ENCODE data around the gene RNASE3.
"Not testable (repeated sequence)": the region's sequence is repeated elsewhere in the genome, so short reads cannot be mapped to it uniquely, and the experiment has no call there.

RNASE3 gene

DNA sequence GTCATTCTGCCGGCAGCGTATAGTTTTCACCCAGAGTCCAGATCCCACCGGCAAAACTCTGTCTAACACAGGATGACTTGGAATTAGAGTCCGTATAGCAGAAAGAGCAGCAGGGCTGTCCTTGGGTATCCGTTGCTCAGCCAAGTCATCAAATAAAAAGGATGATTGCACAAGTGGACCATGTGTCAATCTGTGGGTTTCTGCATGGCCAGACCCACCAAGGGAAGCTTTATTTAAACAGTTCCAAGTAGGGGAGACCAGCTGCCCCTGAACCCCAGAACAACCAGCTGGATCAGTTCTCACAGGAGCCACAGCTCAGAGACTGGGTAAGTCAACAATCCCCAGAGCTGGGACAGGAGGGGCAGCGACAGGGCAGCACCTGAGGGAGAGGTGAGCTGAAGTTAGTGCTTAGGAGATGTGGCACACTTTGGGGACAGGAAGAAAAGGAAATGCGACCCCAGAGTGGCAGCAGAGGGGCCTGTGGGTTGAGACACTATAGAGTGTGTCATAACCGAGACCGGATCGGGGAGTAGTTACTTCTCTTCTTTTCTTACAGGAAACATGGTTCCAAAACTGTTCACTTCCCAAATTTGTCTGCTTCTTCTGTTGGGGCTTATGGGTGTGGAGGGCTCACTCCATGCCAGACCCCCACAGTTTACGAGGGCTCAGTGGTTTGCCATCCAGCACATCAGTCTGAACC lies at the start of gene RNASE3:
TSS of gene RNASE3 (plus strand) at position 260 of the 700 bp plus-strand sequence. CDS start at position 562, 302 bp downstream.
- DNase-seq: not testable (repeated sequence)

DNA sequence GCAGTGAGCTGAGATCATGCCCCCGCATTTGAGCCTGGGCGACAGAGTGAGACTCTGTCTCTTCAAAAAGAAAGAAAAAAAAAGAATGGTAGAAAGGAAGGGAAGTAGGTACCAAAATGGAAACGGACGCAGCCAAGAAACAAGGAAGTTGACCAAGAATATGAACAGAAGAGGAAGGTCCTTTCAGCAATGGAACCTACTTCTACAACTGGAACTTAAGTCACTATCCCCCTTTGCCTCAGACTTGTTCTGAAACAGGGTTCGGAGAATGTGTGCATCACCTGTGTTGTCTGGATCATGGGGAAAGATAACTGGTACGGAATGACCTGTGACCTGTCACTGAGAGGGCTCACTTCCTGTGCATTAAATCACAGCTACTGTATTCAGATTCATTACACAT lies 44.6 kb upstream of the RNASE3 start:
- no peak for DNase-seq

DNA sequence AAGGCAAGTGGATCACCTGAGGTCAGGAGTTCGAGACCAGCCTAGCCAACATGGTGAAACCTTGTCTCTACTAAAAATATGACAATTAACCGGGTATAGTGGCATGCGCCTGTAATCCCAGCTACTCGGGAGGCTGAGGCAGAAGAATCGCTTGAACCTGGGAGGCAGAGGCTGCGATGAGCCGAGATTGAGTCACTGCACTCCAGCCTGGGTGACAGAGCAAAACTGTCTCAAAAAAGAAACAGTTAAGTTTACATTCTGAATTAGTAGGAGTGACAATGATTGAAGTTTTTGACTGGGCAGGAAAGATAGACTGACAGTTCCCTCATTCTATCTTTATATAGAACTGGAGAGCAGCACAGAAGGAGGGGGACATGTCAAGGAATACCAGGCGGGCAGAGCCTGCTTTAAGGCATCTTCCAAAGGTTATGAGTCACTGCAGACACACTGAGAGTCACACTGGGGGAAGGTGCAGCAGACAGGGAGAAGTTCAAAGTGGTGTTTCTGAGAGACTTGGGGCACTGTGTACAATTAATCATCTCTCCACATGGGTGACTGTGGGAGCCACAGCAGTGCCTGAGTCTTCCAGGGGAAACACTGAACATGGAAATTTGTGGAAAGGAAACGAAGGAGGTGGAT lies 42.8 kb upstream of the RNASE3 start:
- no peak for DNase-seq

GRCh38 chr14:20848955-20849570 lies 42.1 kb upstream of the RNASE3 start:
- DNase-seq: no peak

- no peak for DNase-seq
These were observed 38.1 kb upstream of the RNASE3 start for GRCh38 chr14:20853042-20853441.

DNA sequence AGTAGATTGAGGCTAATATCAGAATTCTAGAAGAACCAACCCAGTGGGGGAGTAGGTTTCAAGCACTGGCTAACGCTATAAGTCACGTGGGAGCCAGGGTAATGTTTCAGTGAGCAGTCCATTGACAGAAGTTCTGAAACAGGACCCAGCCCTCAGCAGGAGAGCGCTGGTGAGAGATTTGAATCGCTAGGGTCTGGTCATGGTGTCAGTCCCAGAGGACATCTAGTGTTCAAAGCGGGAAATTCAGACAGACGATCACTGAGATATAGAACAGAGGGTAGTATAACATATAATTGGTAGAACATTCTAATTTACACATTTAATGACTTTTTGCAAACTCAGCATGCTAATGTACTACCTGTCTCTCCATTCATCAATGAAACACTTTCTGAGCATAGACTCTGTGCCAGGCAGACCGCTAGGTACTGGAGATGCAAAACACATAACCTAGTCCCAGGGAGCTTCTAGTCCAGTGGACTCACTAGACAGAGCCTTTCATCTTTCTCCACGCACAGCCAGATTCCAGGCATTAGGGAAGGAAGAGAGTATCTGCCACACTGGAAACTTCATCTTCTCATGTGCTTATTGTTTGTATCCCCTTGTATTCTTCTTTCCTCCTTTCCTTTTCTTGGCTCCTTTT lies 35.4 kb upstream of the RNASE3 start:
- DNase-seq: peak; percentile 14 to 22

- DNase-seq: no peak
These were observed 34.0 kb upstream of the RNASE3 start for GRCh38 chr14:20857207-20857606.

- peak; percentile 55 to 74 for DNase-seq
These were observed 33.4 kb upstream of the RNASE3 start for GRCh38 chr14:20857630-20858261.

GRCh38 chr14:20866194-20866593 lies 25.0 kb upstream of the RNASE3 start:
- no peak for DNase-seq

DNA sequence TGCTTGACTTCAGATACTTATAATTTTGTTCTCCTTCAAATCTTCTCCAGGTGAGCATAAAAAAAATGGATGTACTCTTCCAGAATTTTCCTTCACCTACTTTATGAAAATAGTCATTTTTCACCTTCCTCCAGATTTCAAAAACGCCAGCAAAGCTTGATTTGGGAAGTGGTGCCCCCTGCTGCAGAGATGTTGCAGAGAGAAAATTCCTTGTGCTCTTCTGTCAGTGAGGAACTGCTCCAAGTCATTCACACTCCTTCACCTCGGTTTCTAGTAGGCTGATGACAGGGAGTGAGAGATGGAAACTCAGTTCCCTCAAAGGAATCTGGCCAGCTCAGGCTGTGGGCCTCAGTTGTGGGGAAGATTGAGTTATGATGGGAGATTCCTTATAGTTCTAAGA lies 24.2 kb upstream of the RNASE3 start:
- DNase-seq: no peak

- peak; percentile 59 to 72 for DNase-seq
These were observed 17.6 kb upstream of the RNASE3 start for GRCh38 chr14:20873370-20874177.

DNA sequence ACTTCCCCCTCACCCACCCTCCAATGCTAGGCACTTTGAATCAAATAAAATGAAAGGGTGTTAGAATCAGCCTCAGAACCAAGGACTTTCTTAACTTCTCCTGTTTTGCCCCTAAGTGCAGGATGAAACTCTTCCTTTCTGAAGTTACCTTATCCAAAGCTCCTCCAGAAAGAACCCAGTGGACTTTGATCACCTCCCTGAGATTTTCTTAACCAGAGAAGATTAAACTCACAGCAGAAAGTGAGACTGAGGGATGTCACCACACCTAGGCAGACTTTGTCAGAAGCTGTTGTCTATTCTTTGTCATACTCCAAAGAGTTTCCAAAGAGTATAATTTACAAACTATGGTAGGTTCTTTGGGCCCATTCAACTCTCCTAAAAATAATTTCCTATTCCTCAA lies 14.2 kb upstream of the RNASE3 start:
- no peak for DNase-seq

GRCh38 chr14:20878695-20879094 lies 12.5 kb upstream of the RNASE3 start:
- DNase-seq: no peak

DNA sequence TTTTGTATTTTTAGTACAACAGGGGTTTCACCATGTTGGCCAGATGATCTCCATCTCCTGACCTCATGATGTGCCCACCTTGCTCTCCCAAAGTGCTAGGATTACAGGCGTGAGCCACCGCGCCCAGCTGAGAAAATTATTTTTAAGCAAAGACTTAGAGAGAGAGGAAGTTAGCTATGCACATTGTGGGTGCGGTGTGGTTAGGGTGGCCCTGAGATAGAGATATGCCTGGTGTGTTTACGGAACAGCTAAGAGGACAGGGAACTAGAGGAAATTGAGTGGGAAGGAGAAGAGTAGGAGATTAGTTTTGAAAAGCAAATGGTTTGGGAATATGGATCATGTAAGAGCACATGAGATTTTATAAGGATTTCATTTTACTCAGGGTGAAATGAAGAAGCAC lies 10.0 kb upstream of the RNASE3 start:
- DNase-seq: not testable (repeated sequence)

- not testable (repeated sequence) for DNase-seq
These were observed 8.4 kb upstream of the RNASE3 start for GRCh38 chr14:20882787-20883186.

DNA sequence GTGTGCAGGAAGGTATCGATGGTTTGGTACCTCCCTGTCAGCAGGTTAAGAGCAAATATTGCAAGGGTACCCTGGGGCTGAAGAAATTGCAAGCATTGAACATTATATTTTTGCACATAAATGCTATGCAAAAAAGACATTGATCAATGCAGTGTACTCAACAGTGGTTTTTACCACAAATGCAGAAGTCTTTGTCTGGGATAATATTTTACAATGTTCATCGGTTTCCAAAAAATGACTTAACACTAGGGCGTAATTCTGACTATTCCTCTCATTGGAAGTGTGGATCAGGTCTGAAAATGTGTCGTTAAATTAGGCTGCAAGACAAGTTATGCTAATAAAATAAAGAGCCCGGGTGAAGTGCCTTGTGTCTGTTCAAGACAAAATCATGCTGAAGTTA lies 2.8 kb upstream of the RNASE3 start:
- not testable (repeated sequence) for DNase-seq

- DNase-seq: not testable (repeated sequence)
These were observed 4.1 kb downstream of the RNASE3 start for GRCh38 chr14:20895322-20895721.

- DNase-seq: no peak
These were observed 13.3 kb downstream of the RNASE3 start for GRCh38 chr14:20904393-20905029.

GRCh38 chr14:20905676-20906075 lies 14.5 kb downstream of the RNASE3 start:
- DNase-seq: no peak

DNA sequence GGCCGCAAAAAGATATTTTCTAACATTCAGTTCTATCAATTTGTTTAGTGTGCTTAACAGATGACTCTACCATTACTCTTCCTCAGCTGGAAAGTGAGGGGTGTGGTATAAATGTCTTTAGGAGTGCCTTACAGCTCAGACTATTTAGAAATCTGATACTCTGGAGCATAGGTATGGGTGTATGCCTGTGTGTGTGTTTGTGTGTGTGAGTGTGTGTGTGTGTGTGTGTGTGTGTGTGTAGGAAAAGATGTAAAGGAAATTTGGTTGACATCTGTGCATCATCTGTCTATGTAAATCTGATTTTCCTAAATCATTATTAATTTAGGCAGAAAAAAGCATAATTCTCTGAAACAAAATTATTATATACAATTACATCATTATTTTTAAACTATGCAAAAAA lies 16.0 kb downstream of the RNASE3 start:
- DNase-seq: no peak

DNA sequence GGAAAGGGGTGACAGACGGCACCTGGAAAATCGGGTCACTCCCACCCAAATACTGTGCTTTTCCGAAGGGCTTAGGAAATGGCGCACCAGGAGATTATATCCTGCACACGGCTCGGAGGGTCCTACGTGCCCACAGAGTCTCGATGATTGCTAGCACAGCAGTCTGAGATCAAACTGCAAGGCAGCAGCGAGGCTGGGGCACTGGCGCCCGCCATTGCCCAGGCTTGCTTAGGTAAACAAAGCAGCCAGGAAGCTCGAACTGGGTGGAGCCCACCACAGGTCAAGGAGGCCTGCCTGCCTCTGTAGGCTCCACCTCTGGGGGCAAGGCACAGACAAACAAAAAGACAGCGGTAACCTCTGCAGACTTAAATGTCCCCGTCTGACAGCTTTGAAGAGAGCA lies 19.6 kb downstream of the RNASE3 start:
- DNase-seq: not testable (repeated sequence)
